ENCODE data around the gene METRN. TPM values are rescaled to one million over a fixed set of nuclear protein-coding genes. Genes with fewer than 3 reads are reported as not detected.

The METRN gene
- total RNA-seq, 4 donors from 2014 or later, result 10.0 to 30.9 (median 15.8) TPM

DNA sequence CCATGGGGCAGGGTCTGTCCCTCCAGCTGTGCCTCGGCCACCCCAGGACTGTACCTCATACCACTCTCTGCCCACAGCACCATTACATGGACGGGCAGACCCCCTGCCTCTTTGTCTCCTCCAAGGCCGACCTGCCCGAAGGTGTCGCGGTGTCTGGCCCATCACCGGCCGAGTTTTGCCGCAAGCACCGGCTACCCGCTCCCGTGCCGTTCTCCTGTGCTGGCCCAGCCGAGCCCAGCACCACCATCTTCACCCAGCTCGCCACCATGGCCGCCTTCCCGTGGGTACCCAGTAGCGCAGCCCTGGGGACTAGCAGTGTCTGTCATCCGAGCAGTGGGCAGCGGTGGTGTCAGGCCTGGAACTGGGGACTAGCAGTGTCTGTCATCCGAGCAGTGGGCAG is 42.1 kb upstream of the METRN start:
- peaks cover 51% of the 10 kb centered on the region for H3K36me3 ChIP-seq
- TF ChIP-seq EP300 (IDR thresholded peaks at IDR 0.05) (no peak), POLR2AphosphoS5 (IDR thresholded peaks at IDR 0.05) (no peak), CTCF (IDR thresholded peaks at IDR 0.05) (no peak), POLR2A (IDR thresholded peaks at IDR 0.05) (no peak)
- no peaks in the 10 kb centered on the region for H3K9me3 ChIP-seq
- no peak overlapping the region for H3K4me3 ChIP-seq
- H3K27ac ChIP-seq, result no peak overlapping the region
- peaks cover 44% of the 10 kb centered on the region for H3K4me1 ChIP-seq
- DNase-seq (ENCODE audit: low spot score in 2 of 2), result no peak
- WGBS, result 96% methylated on average over 20 of the region's 21 CpGs
- peaks cover 4% of the 10 kb centered on the region for H3K27me3 ChIP-seq

DNA sequence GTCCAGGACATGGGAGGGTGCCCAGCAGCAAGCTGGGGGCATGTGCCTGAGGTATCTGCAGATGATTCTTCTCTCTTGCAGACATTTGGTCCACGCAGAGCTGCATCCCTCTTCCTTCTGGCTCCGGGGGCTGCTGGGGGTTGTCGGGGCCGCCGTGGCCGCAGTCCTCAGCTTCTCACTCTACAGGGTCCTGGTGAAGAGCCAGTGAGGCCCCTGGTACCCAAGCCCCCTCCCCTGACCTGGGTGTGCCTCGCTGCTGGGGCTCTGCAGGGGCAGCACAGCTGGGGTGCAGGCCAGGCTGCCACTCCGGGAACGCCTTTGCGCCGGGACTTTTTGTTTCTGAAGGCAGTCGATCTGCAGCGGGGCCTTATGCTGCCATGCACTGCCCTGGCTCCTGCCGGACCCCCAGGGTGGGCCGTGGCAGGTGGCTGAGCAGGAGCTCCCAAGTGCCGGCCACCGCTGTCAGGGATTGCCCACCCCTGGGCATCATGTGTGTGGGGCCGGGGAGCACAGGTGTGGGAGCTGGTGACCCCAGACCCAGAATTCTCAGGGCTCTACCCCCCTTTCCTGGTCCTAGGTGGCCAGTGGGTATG is 41.4 kb upstream of the METRN start:
- Histone ChIP-seq H3K9me3 (no peaks in the 10 kb centered on the region), H3K4me1 (peaks cover 50% of the 10 kb centered on the region), H3K36me3 (peaks cover 51% of the 10 kb centered on the region), H3K27ac (no peak overlapping the region), H3K27me3 (peaks cover 4% of the 10 kb centered on the region), H3K4me3 (no peak overlapping the region)
- DNase-seq (ENCODE audit: low spot score in 2 of 2), result no peak
- no peak for TF ChIP-seq POLR2A (IDR thresholded peaks at IDR 0.05)
- TF ChIP-seq POLR2AphosphoS5 (IDR thresholded peaks at IDR 0.05), result no peak
- TF ChIP-seq EP300 (IDR thresholded peaks at IDR 0.05), result no peak
- no peak for TF ChIP-seq CTCF (IDR thresholded peaks at IDR 0.05)
- no CpG with 5 or more reads among the region's 18 CpGs for WGBS

DNA sequence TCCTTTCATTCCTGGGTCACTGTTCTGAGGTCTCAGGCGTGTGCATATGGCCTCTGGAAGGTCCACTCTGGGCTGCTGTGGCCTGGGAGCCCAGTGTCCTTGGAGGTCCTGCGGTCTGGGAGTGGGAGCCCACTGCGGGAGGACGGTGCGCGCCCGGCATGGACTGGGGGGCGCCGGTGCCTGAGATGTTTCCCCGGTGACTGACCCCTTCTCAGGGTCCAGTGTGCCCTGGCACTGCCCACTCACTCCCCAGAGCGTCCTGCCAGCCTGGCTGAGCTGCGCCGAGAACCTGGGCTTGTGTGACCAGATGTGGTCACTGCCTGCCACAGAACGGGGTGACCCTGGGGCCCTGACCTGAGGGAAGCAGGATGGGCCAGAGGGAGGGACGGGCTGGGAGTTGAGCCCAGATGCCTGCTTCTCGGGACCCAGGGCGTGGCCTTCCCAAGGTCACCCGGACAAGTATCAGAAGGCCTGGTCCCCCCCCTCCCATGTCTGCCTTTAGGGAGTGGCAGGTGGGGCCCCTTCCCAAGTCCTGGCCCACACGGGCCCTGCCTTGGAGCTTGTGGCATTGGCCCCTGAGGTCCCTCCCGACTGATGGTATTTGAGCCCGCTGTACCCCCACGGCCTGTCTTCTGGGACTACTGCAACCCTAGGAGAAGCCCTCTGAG is 40.6 kb upstream of the METRN start:
- Histone ChIP-seq H3K9me3 (no peaks in the 10 kb centered on the region), H3K27me3 (peaks cover 4% of the 10 kb centered on the region), H3K36me3 (peaks cover 46% of the 10 kb centered on the region), H3K4me3 (no peak overlapping the region), H3K27ac (no peak overlapping the region), H3K4me1 (peaks cover 50% of the 10 kb centered on the region)
- TF ChIP-seq CTCF (IDR thresholded peaks at IDR 0.05) (no peak), POLR2AphosphoS5 (IDR thresholded peaks at IDR 0.05) (no peak), POLR2A (IDR thresholded peaks at IDR 0.05) (no peak), EP300 (IDR thresholded peaks at IDR 0.05) (no peak)
- 70% methylated on average over 6 of the region's 22 CpGs for WGBS
- DNase-seq (ENCODE audit: low spot score in 2 of 2), result no peak

DNA sequence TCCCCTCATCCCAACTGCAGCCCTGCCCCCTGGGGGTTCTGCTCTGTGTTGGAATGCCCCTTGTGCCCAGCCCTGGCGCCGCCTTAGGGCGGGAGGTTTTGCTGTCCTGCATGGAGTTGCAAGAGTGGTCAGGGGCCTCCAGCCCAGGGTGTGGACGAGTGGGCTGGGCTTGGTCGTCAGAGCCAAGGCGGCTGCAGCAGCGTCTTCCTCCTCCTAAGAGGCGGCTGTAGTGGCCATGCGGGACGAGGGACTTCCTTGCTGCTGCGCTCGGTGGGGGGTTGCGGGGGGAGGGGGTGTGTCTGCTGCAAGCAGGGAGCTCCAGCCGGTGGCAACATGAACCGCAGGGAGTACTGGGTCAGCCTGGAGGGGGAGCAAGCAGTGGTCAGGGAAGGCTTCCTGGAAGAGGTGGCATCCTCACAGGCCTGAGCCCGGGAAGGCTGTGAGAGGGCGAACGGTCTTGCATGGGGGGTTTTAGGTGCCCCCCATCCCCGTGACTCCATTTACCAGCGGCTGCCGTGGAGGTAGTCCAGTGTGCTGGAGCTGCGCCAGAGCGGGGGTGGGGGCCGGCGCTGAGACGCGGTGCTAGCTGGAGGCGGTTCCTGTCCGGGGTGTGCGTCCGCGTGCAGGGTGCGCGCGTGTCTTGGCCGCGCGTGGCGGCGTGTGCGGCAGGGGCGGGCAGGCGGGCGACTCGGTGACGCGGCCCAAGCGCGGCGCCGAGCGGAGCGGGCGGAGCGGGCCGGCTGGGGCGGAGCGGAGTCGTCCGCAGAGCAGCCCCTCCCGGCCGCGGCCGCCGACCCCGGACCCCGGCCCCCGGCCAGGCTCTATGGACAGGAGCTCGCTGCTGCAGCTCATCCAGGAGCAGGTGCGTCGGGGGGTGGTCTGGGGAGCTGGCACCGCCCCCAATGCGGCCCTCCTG is 39.7 kb upstream of the METRN start, which contains the start of gene RHBDL1:
Gene RHBDL1 (plus strand): TSS at position 704 of the 916 bp plus-strand sequence. CDS start 120 bp downstream, at position 824.
- no peak within 1 kb of the TSS for H3K27ac ChIP-seq
- peaks cover 54% of the 10 kb centered on the region for H3K4me1 ChIP-seq
- TF ChIP-seq POLR2A (IDR thresholded peaks at IDR 0.05) (no peak), POLR2AphosphoS5 (IDR thresholded peaks at IDR 0.05) (no peak)
- H3K36me3 ChIP-seq, result peaks cover 37% of the 10 kb centered on the region
- H3K9me3 ChIP-seq, result no peaks in the 10 kb centered on the region
- WGBS, result 0% methylated on average over 3 of the region's 73 CpGs
- peaks cover 4% of the 10 kb centered on the region for H3K27me3 ChIP-seq
- peak within 1 kb of the TSS; percentile 38 for H3K4me3 ChIP-seq
- no peak for DNase-seq (ENCODE audit: low spot score in 2 of 2)

DNA sequence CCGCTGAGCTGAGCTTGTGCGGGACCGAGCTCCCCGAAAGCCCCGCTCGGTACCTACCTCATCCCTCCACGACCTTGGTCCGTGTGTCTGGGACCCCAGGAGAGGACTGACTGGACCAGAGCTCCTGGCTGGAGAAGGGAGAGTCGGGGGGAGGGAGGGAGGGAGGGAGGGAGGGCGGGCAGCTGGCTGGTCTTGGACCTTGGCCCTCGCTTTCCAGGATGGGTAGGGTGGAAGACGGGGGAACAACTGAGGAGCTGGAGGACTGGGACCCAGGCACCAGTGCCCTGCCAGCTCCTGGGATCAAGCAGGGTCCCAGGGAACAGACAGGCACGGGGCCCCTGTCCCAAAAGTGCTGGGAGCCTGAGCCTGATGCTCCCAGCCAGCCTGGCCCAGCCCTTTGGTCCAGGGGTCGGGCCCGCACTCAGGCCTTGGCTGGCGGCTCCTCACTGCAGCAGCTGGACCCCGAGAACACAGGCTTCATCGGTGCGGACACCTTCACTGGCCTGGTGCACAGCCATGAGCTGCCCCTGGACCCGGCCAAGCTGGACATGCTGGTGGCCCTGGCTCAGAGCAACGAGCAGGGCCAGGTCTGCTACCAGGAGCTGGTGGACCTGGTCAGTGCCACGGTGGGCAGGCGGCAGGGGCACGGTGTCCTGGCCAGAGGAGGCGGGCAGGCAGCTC is 38.9 kb upstream of the METRN start:
- Histone ChIP-seq H3K9me3 (no peaks in the 10 kb centered on the region), H3K27ac (no peak overlapping the region), H3K4me1 (peaks cover 58% of the 10 kb centered on the region), H3K27me3 (peaks cover 4% of the 10 kb centered on the region), H3K4me3 (peak overlapping the region; percentile 38), H3K36me3 (peaks cover 29% of the 10 kb centered on the region)
- DNase-seq (ENCODE audit: low spot score in 2 of 2), result no peak
- no peak for TF ChIP-seq CTCF (IDR thresholded peaks at IDR 0.05)
- no peak for TF ChIP-seq POLR2A (IDR thresholded peaks at IDR 0.05)
- no peak for TF ChIP-seq EP300 (IDR thresholded peaks at IDR 0.05)
- no peak for TF ChIP-seq POLR2AphosphoS5 (IDR thresholded peaks at IDR 0.05)
- 7% methylated on average over 14 of the region's 25 CpGs for WGBS
